ENCODE measurements around the gene TRIM74.
"Not testable (repeated sequence)": the region's sequence is repeated elsewhere in the genome, so short reads cannot be mapped to it uniquely, and the experiment has no call there.

- TF ChIP-seq POLR2A (conservative IDR thresholded peaks at IDR 0.05) = peak; percentile 73
- TF ChIP-seq, protein P1, sequence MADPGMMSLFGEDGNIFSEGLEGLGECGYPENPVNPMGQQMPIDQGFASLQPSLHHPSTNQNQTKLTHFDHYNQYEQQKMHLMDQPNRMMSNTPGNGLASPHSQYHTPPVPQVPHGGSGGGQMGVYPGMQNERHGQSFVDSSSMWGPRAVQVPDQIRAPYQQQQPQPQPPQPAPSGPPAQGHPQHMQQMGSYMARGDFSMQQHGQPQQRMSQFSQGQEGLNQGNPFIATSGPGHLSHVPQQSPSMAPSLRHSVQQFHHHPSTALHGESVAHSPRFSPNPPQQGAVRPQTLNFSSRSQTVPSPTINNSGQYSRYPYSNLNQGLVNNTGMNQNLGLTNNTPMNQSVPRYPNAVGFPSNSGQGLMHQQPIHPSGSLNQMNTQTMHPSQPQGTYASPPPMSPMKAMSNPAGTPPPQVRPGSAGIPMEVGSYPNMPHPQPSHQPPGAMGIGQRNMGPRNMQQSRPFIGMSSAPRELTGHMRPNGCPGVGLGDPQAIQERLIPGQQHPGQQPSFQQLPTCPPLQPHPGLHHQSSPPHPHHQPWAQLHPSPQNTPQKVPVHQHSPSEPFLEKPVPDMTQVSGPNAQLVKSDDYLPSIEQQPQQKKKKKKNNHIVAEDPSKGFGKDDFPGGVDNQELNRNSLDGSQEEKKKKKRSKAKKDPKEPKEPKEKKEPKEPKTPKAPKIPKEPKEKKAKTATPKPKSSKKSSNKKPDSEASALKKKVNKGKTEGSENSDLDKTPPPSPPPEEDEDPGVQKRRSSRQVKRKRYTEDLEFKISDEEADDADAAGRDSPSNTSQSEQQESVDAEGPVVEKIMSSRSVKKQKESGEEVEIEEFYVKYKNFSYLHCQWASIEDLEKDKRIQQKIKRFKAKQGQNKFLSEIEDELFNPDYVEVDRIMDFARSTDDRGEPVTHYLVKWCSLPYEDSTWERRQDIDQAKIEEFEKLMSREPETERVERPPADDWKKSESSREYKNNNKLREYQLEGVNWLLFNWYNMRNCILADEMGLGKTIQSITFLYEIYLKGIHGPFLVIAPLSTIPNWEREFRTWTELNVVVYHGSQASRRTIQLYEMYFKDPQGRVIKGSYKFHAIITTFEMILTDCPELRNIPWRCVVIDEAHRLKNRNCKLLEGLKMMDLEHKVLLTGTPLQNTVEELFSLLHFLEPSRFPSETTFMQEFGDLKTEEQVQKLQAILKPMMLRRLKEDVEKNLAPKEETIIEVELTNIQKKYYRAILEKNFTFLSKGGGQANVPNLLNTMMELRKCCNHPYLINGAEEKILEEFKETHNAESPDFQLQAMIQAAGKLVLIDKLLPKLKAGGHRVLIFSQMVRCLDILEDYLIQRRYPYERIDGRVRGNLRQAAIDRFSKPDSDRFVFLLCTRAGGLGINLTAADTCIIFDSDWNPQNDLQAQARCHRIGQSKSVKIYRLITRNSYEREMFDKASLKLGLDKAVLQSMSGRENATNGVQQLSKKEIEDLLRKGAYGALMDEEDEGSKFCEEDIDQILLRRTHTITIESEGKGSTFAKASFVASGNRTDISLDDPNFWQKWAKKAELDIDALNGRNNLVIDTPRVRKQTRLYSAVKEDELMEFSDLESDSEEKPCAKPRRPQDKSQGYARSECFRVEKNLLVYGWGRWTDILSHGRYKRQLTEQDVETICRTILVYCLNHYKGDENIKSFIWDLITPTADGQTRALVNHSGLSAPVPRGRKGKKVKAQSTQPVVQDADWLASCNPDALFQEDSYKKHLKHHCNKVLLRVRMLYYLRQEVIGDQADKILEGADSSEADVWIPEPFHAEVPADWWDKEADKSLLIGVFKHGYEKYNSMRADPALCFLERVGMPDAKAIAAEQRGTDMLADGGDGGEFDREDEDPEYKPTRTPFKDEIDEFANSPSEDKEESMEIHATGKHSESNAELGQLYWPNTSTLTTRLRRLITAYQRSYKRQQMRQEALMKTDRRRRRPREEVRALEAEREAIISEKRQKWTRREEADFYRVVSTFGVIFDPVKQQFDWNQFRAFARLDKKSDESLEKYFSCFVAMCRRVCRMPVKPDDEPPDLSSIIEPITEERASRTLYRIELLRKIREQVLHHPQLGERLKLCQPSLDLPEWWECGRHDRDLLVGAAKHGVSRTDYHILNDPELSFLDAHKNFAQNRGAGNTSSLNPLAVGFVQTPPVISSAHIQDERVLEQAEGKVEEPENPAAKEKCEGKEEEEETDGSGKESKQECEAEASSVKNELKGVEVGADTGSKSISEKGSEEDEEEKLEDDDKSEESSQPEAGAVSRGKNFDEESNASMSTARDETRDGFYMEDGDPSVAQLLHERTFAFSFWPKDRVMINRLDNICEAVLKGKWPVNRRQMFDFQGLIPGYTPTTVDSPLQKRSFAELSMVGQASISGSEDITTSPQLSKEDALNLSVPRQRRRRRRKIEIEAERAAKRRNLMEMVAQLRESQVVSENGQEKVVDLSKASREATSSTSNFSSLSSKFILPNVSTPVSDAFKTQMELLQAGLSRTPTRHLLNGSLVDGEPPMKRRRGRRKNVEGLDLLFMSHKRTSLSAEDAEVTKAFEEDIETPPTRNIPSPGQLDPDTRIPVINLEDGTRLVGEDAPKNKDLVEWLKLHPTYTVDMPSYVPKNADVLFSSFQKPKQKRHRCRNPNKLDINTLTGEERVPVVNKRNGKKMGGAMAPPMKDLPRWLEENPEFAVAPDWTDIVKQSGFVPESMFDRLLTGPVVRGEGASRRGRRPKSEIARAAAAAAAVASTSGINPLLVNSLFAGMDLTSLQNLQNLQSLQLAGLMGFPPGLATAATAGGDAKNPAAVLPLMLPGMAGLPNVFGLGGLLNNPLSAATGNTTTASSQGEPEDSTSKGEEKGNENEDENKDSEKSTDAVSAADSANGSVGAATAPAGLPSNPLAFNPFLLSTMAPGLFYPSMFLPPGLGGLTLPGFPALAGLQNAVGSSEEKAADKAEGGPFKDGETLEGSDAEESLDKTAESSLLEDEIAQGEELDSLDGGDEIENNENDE (IDR thresholded peaks at IDR 0.05; ENCODE audit: low read depth, low read length) = not testable (repeated sequence)
- not testable (repeated sequence) for TF ChIP-seq RFX5 (IDR thresholded peaks at IDR 0.05; ENCODE audit: low read depth, low read length); IRF1 (CRISPR knock-in tag; IDR thresholded peaks at IDR 0.05; ENCODE audit: borderline replicate concordance); AFF4 (CRISPR knock-in tag; IDR thresholded peaks at IDR 0.05); RAD21 (CRISPR knock-in tag; conservative IDR thresholded peaks at IDR 0.05 in 1 of 2, IDR thresholded peaks at IDR 0.05 in 1 of 2); XRCC3 (IDR thresholded peaks at IDR 0.05); CREB1 (IDR thresholded peaks at IDR 0.05); CREB1 (CRISPR knock-in tag; IDR thresholded peaks at IDR 0.05); TBL1XR1 (IDR thresholded peaks at IDR 0.05; ENCODE audit: low read length in 2 of 2); SIRT6 (IDR thresholded peaks at IDR 0.05; ENCODE audit: low read depth, low read length); HDAC2 (IDR thresholded peaks at IDR 0.05); SREBF1 (IDR thresholded peaks at IDR 0.05; ENCODE audit: borderline replicate concordance, low read depth, low read length)
- TF ChIP-seq, protein P2, sequence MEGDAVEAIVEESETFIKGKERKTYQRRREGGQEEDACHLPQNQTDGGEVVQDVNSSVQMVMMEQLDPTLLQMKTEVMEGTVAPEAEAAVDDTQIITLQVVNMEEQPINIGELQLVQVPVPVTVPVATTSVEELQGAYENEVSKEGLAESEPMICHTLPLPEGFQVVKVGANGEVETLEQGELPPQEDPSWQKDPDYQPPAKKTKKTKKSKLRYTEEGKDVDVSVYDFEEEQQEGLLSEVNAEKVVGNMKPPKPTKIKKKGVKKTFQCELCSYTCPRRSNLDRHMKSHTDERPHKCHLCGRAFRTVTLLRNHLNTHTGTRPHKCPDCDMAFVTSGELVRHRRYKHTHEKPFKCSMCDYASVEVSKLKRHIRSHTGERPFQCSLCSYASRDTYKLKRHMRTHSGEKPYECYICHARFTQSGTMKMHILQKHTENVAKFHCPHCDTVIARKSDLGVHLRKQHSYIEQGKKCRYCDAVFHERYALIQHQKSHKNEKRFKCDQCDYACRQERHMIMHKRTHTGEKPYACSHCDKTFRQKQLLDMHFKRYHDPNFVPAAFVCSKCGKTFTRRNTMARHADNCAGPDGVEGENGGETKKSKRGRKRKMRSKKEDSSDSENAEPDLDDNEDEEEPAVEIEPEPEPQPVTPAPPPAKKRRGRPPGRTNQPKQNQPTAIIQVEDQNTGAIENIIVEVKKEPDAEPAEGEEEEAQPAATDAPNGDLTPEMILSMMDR (IDR thresholded peaks at IDR 0.05 in 2 of 3, conservative IDR thresholded peaks at IDR 0.05 in 1 of 3; ENCODE audit: insufficient read depth in 2 of 3, low read depth in 1 of 3, low read length in 3 of 3) = not testable (repeated sequence)
Measured at GRCh38 chr7:72949686-72950085, 19.6 kb downstream of the TRIM74 start.

Data from K562 (cell line).